Gastroesophageal sphincter (tissue), 3 donors: Measurements from ENCODE around the gene ADGRG1.

ENCODE experiments used
- CTCF ChIP-seq, 4 experiments: fragments of 200-600 bp in 2 of 4; fragments of 450-650 bp in 2 of 4; sonication (generic) in 1 of 4; IDR thresholded peaks; one replicate each; pipeline ENCODE4 v1.5.1; 2017 to 2019; ENCODE audit warnings: antibody characterized with exemption in 4 of 4, mild to moderate bottlenecking in 2 of 4, moderate library complexity in 2 of 4
- EP300 ChIP-seq: sonication (generic); formaldehyde crosslinking; IDR thresholded peaks from one replicate; pipeline ENCODE4 v1.6.1; 2017; ENCODE audit warnings: antibody characterized with exemption, mild to moderate bottlenecking

- TF ChIP-seq CTCF (IDR thresholded peaks at IDR 0.05): no peak
- TF ChIP-seq EP300: no peak
Observed at GRCh38 chr16:57692636-57693035, 64.2 kb downstream of the ADGRG1 start.
